Brain microvascular endothelial cell (primary cell): ENCODE measurements around the gene CRYBG1.

ENCODE experiments used
- DNase-seq: peaks from one replicate; pipeline ENCODE4 v3.0.0-alpha.2; 2020
- H3K27ac ChIP-seq: fragments of 250-450 bp; sonication (Bioruptor Pico); 2 replicates; pipeline ENCODE4 v1.5.1; 2020; ENCODE audit warnings: mild to moderate bottlenecking, moderate library complexity
- H3K27me3 ChIP-seq: fragments of 250-450 bp; sonication (Bioruptor Pico); replicated peaks from 2 replicates; pipeline ENCODE4 v1.5.1; 2020; ENCODE audit warnings: mild to moderate bottlenecking
- H3K36me3 ChIP-seq: fragments of 250-450 bp; sonication (Bioruptor Pico); replicated peaks from 2 replicates; pipeline ENCODE4 v1.5.1; 2020; ENCODE audit warnings: mild to moderate bottlenecking
- H3K4me3 ChIP-seq: 2 replicates; pipeline ENCODE4 v1.5.1; 2011; ENCODE audit warnings: low read depth, mild to moderate bottlenecking, control low read depth, low read length, moderate library complexity
- CTCF ChIP-seq: IDR thresholded peaks from 2 replicates; pipeline ENCODE4 v1.5.1; 2011; ENCODE audit warnings: low read depth, mild to moderate bottlenecking, moderate library complexity, low read length, control low read depth, inconsistent platforms; ENCODE audit errors: missing control alignments
- in situ Hi-C: cut with HindIII; loops from 2 replicates; pipeline ENCODE4 v1.10.0; 2017; ENCODE audit warnings: low sequenced_read_pairs, low pct_ligation_motif_present

CRYBG1 gene

GRCh38 chr6:106561686-106562405 is 201.3 kb downstream of the CRYBG1 start:
- no peak for TF ChIP-seq CTCF
- Histone ChIP-seq H3K36me3 (no peaks in the 10 kb centered on the region), H3K27me3 (no peaks in the 10 kb centered on the region), H3K4me3 (no peak overlapping the region), H3K27ac (no peak overlapping the region)
- in situ Hi-C loops, result loop anchor here (10.0 kb wide), 1 partner anchor 117 kb away; no protein-coding TSS in a partner anchor
- no peak for DNase-seq

DNA sequence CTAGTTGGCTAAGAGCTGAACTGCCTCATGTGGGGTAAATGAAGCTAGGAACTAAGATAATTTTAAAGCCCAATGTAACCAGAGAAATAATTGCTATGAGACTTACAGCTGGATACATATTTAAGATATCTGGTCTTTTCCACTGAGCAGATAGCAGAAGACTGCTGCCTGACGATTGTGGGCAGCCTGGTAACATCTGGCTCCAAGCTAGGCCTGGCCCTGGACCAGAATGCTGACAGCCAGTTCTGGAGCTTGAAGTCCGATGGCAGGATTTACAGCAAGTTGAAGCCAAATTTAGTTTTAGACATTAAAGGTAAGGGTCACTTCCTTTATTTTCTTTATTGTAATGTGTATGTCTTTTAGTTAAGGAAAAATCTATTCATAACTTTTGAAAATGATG is 203.1 kb downstream of the CRYBG1 start:
- Histone ChIP-seq H3K36me3 (no peaks in the 10 kb centered on the region), H3K4me3 (no peak overlapping the region), H3K27me3 (no peaks in the 10 kb centered on the region), H3K27ac (no peak overlapping the region)
- TF ChIP-seq CTCF, result no peak
- DNase-seq, result no peak
- in situ Hi-C loops, result loop anchor here (10.0 kb wide), 1 partner anchor 119 kb away; no protein-coding TSS in a partner anchor

- no peak for DNase-seq
- Histone ChIP-seq H3K4me3 (no peak overlapping the region), H3K27ac (no peak overlapping the region), H3K36me3 (no peaks in the 10 kb centered on the region), H3K27me3 (no peaks in the 10 kb centered on the region)
- in situ Hi-C loops, result loop anchor here (10.0 kb wide), 1 partner anchor 120 kb away; no protein-coding TSS in a partner anchor
- TF ChIP-seq CTCF, result no peak
Observed at GRCh38 chr6:106564476-106564875, 204.0 kb downstream of the CRYBG1 start.

DNA sequence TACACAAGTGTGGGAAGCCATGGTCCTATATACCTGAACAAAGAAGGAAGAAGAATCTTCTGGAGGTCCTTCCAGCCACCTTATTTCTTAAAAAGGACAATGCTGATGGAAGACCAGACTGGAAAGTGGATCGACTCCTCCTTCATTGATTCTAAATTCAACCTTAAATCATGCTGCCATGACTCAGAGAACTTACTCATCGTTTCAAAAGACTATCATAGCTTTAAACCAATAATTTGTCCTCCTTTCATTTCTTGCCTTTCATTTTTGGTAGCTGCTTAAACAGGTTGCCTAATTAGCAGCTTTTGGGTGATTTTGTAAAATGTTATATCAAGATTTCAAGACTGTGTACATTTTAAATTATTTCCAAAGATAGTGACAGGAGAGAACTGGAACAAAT is 208.0 kb downstream of the CRYBG1 start:
- in situ Hi-C loops, result loop anchor here (10.0 kb wide), 1 partner anchor 124 kb away; no protein-coding TSS in a partner anchor
- H3K27me3 ChIP-seq, result no peaks in the 10 kb centered on the region
- H3K27ac ChIP-seq, result no peak overlapping the region
- no peak overlapping the region for H3K4me3 ChIP-seq
- TF ChIP-seq CTCF, result no peak
- H3K36me3 ChIP-seq, result no peaks in the 10 kb centered on the region
- DNase-seq, result no peak

GRCh38 chr6:106569428-106569827 is 208.9 kb downstream of the CRYBG1 start:
- Histone ChIP-seq H3K27me3 (no peaks in the 10 kb centered on the region), H3K27ac (no peak overlapping the region), H3K4me3 (no peak overlapping the region), H3K36me3 (no peaks in the 10 kb centered on the region)
- TF ChIP-seq CTCF, result no peak
- DNase-seq, result no peak
- in situ Hi-C loops, result loop anchor here (10.0 kb wide), 1 partner anchor 125 kb away; no protein-coding TSS in a partner anchor

- no peaks in the 10 kb centered on the region for H3K36me3 ChIP-seq
Observed at GRCh38 chr6:106572436-106572835, 211.9 kb downstream of the CRYBG1 start.

More at GRCh38 chr6:106572436-106572835, 211.9 kb downstream of the CRYBG1 start:
- no peak overlapping the region for H3K4me3 ChIP-seq
- DNase-seq, result no peak
- no peaks in the 10 kb centered on the region for H3K27me3 ChIP-seq
- H3K27ac ChIP-seq, result no peak overlapping the region
- in situ Hi-C loops, result no loop called here
- TF ChIP-seq CTCF, result no peak
